Activated CD4-positive, alpha-beta T cell treated with anti-CD3 and anti-CD28 coated beads, Interleukin-10, Interleukin-2, amounts not matched to agents 100 ng/mL and 50 ng/mL, durations not matched to agents 16 hours and 8 hours (primary cell): ENCODE results near the gene ASF1B.
A peak's percentile ranks its signal among the peaks of the same experiment; 100 is the strongest.

Experiments
- DNase-seq: peaks from one replicate; pipeline ENCODE4 v3.0.0-alpha.2; 2020

The ASF1B gene

GRCh38 chr19:14127929-14128509, 8.4 kb downstream of the ASF1B start:
- no peak for DNase-seq

GRCh38 chr19:14127176-14127575, 9.2 kb downstream of the ASF1B start:
- DNase-seq: no peak

- DNase-seq: no peak
Measured at GRCh38 chr19:14122924-14123323, 13.5 kb downstream of the ASF1B start.

- DNase-seq: no peak
Measured at GRCh38 chr19:14120497-14120780, 15.9 kb downstream of the ASF1B start.

- DNase-seq: no peak
Measured at GRCh38 chr19:14119644-14120496, 16.5 kb downstream of the ASF1B start.

- no peak for DNase-seq
Measured at GRCh38 chr19:14119146-14119545, 17.2 kb downstream of the ASF1B start.

GRCh38 chr19:14118165-14119051, 18.0 kb downstream of the ASF1B start:
- DNase-seq: peak; percentile 40

- DNase-seq: peak; percentile 100
Measured at GRCh38 chr19:14117668-14118164, 18.7 kb downstream of the ASF1B start, which contains the start of gene PRKACA. Gene PRKACA (minus strand): TSS chr19:14117762. CDS start chr19:14117547, 215 bp downstream.

GRCh38 chr19:14116918-14117578, 19.3 kb downstream of the ASF1B start:
- DNase-seq: no peak

GRCh38 chr19:14116525-14116917, 19.9 kb downstream of the ASF1B start:
- DNase-seq: no peak

- no peak for DNase-seq
Measured at GRCh38 chr19:14115756-14116155, 20.6 kb downstream of the ASF1B start.

GRCh38 chr19:14114854-14115253, 21.5 kb downstream of the ASF1B start:
- DNase-seq: peak; percentile 64

- no peak for DNase-seq
Measured at GRCh38 chr19:14114439-14114838, 21.9 kb downstream of the ASF1B start.

GRCh38 chr19:14113762-14114414, 22.5 kb downstream of the ASF1B start:
- peak; percentile 75 for DNase-seq

GRCh38 chr19:14112809-14113385, 23.5 kb downstream of the ASF1B start:
- no peak for DNase-seq

- no peak for DNase-seq
Measured at GRCh38 chr19:14112051-14112808, 24.2 kb downstream of the ASF1B start.

- no peak for DNase-seq
Measured at GRCh38 chr19:14111486-14111885, 24.9 kb downstream of the ASF1B start.

- DNase-seq: no peak
Measured at GRCh38 chr19:14110650-14111049, 25.7 kb downstream of the ASF1B start.

- DNase-seq: no peak
Measured at GRCh38 chr19:14107581-14108461, 28.6 kb downstream of the ASF1B start.

- no peak for DNase-seq
Measured at GRCh38 chr19:14106840-14107239, 29.5 kb downstream of the ASF1B start.
